GM19455 (cell line): Measurements from ENCODE around the gene GABRB1.

Experiments
- ATAC-seq: cut with Tn5 transposase; IDR thresholded peaks from one replicate; pipeline ENCODE4 v1.9.1; 2021; ENCODE audit not compliant: unreplicated experiment

The GABRB1 gene

GRCh38 chr4:47045261-47045660 lies 13.9 kb downstream of the GABRB1 start:
- no peak for ATAC-seq

- no peak for ATAC-seq
Measured at GRCh38 chr4:47049347-47049746, 18.0 kb downstream of the GABRB1 start.

DNA sequence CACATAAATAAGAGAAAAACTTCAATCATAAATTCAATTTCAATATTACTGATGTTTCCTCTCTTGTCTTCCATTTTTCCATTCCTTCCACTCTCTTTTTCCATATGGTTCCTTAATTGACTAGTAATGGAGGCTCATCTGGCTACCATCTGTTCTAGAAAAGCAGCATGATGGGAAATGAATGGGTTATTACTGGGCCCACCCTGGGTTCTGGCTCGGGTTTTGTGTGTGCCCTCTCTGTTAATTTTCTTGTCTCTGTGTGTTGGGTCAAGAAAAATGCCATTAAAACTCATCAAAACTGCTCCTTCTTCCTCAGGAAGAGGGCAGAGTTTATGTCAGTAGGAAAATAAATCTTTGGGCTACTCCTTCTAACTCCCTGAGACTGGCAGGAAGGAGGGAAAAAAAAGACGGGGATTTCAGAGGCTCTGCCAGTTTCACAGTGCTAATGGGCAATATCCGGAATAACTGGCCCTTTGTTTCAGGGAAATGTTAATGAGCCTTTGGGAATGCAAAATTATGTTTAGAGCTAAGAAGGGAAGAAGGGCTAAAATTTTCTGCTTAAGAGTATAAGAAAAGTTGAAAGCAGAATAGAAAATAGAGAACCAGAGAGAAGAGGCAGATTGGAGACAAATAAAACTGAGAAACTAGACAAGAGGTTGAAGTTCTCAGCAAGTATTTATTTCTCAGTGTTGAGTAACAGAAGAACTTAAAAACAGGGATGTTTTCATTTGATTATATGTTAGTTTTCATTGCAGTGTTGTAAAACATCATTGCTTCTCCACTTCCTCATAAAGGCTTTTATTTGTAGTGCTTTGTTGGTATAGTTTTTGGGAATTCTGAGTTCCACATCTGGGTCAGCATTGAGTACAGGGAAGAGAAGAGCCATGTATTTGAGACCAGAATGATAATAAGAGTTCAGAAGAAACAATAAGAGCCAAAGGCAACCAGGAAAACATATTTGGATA lies 19.7 kb downstream of the GABRB1 start:
- no peak for ATAC-seq

- ATAC-seq, result no peak
Measured at GRCh38 chr4:47053485-47053884, 22.1 kb downstream of the GABRB1 start.

DNA sequence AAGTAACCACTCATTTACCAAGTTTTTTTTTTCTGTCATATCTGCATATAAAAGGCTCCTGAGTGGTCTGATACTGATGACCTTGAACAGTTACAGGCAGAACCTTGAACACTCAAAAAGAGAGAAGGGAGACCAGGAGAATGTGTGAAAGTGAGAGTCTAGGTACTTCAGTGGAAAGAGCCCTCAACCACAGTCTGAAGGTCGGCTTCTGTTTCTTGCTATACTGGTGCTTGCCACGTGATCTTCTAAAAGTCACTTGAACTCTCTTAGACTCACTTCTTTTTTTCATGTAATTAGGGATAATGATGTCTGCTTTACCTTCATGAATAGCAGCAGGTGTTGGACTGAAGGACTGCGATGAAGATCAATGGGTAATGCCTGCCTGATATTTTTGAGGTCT lies 22.8 kb downstream of the GABRB1 start:
- no peak for ATAC-seq

DNA sequence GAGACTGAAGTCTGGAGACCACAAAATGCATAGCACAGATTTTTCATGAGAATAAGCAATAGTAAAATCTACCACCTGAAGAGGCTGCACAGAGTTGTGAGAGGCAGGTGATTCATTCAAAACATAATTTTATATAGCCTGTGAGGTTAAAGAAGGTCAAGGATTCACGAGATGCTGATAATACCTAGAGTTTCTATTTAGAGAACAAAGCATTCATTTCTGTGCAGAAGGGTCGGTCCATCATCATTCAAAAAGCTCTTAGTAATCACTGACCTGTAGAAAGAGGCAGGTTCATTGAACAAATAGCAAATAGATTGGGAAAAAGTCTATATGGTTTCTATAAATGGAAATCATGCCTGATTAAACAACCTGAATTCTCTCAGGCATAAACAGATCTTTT lies 26.6 kb downstream of the GABRB1 start:
- ATAC-seq, result no peak

- no peak for ATAC-seq
Measured at GRCh38 chr4:47060561-47060960, 29.2 kb downstream of the GABRB1 start.

GRCh38 chr4:47061435-47061834 lies 30.1 kb downstream of the GABRB1 start:
- ATAC-seq, result no peak

DNA sequence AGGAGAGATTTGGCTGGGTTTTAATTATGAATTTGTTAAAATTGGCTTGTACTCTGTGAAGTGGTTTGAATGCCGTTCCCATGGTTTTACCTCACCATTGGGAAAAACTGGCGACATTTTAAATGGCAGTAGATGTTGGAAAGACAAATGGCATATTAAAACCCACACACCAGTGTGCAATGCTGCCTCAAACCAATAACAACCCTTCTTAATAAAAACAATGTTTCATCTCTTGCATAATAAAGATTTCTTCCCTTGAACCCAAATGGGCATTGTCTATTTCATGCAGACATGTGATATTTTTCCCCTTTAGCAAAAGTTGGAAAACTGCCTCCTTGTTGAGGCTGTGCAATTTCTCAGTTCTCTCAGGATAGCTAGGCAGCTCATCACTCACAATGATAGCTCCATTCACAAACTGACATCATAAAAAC lies 33.7 kb downstream of the GABRB1 start:
- no peak for ATAC-seq

GRCh38 chr4:47068986-47069385 lies 37.6 kb downstream of the GABRB1 start:
- no peak for ATAC-seq

DNA sequence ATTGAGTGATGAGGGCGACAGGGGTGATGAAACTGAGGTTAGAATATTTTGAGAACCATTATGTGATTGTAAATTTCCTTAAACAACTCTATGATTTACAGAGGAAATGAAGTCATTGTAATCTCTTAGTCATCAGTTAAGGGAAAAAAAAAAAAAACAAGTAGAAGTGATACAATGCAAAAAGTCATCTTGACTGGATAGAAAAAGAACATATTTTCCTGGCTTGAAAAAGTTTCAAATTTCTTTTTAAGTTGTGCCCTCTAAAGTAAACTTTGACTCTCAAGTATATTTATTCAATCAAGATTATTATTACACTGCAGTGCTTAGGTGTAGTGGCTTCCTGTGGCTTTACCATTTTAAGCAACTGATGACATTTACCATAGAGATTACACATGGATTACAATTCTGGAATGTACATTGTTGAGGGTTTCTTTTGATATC lies 40.6 kb downstream of the GABRB1 start:
- no peak for ATAC-seq

- no peak for ATAC-seq
Measured at GRCh38 chr4:47073647-47074046, 42.3 kb downstream of the GABRB1 start.

- no peak for ATAC-seq
Measured at GRCh38 chr4:47074816-47075215, 43.4 kb downstream of the GABRB1 start.

GRCh38 chr4:47075262-47075661 lies 43.9 kb downstream of the GABRB1 start:
- no peak for ATAC-seq

GRCh38 chr4:47075919-47076318 lies 44.6 kb downstream of the GABRB1 start:
- no peak for ATAC-seq

- no peak for ATAC-seq
Measured at GRCh38 chr4:47084111-47084510, 52.7 kb downstream of the GABRB1 start.

- ATAC-seq, result no peak
Measured at GRCh38 chr4:47084795-47085194, 53.4 kb downstream of the GABRB1 start.

GRCh38 chr4:47088298-47088697 lies 56.9 kb downstream of the GABRB1 start:
- no peak for ATAC-seq

GRCh38 chr4:47095884-47096283 lies 64.5 kb downstream of the GABRB1 start:
- ATAC-seq, result no peak

DNA sequence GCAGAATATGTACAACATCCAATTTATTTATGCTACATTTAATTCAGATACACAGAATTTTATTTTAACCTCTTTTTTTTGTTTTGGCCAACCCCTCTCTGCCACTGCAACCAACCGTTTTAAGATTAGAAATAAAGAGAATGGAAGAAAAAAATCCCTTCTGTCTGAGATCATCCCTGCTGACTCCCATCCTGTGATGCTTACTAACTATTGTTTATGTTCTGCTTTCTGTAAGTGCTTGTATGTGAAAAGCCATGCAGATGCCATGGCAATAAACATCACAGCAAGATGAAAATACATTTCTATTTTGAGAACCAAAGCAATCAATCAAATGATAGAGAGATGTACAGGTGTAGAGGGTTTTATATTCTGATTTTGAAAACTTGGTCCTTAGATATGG lies 70.1 kb downstream of the GABRB1 start:
- no peak for ATAC-seq

- no peak for ATAC-seq
Measured at GRCh38 chr4:47104986-47105385, 73.6 kb downstream of the GABRB1 start.

DNA sequence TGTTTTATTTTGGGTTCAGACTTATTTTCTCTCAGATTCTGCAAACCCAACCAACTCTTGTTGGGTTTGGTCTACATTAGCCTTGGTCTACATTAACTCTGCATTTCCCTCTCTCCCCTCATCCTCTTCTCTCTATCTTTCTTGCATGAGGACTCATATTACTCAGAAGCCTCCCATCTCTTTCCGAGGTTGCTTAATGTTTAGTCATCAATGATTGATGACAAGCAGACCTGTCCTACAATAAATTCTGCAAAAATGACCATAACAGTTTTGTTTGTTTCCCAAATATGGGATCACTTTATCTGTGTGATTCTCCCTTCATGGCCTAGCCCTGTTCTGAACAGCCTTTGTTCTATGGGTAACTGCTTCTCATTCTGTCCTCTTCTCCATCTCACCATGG lies 75.2 kb downstream of the GABRB1 start:
- ATAC-seq, result no peak

DNA sequence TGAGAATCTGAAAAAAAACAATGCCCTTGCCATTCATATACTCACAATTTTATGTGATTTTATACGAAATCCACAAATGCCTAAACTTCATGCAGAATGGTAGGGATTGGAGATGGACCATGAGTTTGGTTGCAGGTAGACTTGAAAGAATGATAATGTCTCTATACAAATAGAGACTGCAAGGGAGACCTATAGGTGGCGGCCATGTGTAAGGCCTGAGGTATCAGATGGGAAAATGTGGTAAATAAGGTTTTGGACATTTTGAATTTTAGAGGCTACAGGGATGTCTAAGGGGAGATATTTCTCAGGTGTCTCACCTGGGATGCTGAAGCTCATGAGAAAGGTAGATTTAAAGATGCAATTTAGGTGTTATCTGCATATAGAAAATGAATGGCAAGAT lies 78.0 kb downstream of the GABRB1 start:
- ATAC-seq, result no peak
